ENCODE measurements around the gene PDIK1L.

DNA sequence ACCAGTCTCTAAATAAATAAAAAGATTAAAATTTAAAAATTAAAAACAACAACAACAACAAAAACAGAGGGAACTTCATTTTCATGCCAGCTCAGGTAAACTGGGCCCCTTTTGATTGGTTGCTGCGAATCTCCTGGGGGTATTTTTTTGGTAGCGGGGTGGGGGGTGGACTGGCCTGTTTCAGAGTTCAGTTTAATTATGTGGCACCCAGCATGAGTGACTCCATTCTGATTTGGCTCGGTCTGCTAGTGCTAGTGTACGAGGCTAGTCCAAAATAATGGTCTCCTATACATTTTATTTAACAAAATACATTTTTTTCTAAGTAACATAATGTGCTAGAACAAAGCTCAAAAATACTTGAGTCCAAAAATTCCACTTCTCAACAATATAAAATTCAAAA lies 18.2 kb downstream of the PDIK1L start:
- TF ChIP-seq, protein P1, sequence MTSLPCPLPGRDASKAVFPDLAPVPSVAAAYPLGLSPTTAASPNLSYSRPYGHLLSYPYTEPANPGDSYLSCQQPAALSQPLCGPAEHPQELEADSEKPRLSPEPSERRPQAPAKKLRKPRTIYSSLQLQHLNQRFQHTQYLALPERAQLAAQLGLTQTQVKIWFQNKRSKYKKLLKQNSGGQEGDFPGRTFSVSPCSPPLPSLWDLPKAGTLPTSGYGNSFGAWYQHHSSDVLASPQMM (CRISPR knock-in tag; IDR thresholded peaks at IDR 0.05) = no peak
- TF ChIP-seq TEAD1 (CRISPR knock-in tag; IDR thresholded peaks at IDR 0.05) (peak in 1 of 2 experiments; percentile 48; a peak in 1 of 4 replicates), TAF1 (IDR thresholded peaks at IDR 0.05; ENCODE audit: control insufficient read depth, extremely low read depth, insufficient read depth, low read length, severe bottlenecking) (no peak), TCF7L2 (IDR thresholded peaks at IDR 0.05; ENCODE audit: low read depth, low read length) (no peak)
